Embryonic facial prominence (tissue), 1 donor: ENCODE results near the gene AQP12B.

ENCODE experiments used
- DNase-seq: peaks from one replicate; pipeline ENCODE4 v3.0.0-alpha.2; 2016; ENCODE audit errors: extremely low spot score

AQP12B gene

DNA sequence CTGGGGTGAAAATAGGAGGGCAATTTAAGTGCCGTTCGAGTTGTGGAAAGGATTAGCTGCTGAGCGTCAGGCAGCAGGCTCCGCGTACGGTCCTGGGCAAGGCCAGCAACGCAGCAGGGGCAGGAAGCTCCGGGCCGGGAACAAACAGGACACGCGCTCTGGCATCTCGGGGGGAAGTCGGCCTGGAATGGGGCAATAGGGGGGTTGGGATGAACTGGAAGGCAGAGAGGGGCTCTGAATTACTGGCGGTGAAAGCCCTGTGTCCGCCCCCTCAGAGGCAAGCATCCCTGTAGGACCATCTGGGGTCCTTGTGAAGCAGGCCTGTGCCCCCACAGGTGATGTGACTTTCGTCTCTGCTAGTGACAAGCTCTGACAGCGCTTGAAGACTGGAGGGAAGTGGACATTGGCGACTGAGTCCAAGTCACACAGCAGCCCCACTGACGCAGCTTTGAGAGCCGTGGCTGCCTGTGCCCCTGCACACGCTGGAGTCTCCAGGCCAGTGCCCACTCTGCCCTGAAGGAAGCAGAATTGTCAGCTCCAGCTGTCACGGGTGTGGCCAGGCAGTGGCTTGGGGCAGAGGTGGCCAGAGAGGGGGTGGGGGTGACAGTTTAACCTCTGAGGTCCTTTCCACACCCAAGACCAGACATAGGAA is 35.1 kb downstream of the AQP12B start:
- no peak for DNase-seq

DNA sequence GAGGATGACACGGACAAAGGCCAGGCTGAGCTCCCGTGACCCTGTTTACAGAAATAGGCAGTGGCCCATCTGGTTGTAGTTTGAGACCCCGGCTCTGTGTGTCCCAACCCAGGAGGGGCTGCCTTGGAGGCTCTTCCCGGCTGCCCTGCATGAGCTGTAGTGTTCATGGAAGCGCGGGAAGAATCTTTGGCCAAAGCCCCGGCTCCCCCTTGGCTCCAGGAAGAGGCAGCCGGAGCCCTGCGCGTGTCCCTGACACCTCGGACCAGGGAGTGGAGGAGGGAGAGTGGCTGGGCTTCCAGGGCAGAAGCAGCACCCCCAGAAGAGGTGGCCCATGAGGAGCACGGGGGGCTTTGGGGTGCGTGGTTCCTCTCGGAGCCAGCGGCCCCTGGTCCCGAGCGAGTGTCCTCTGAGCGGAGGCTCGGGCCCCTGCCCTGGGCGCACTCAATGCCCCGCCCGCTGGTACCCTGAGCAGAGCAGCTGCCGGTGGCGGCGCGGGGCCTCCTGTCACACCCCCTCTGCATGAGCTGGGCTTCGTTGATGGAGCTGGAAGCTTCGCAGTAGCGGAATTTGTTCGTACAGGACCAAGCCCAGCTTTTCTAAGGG is 35.7 kb downstream of the AQP12B start:
- no peak for DNase-seq

DNA sequence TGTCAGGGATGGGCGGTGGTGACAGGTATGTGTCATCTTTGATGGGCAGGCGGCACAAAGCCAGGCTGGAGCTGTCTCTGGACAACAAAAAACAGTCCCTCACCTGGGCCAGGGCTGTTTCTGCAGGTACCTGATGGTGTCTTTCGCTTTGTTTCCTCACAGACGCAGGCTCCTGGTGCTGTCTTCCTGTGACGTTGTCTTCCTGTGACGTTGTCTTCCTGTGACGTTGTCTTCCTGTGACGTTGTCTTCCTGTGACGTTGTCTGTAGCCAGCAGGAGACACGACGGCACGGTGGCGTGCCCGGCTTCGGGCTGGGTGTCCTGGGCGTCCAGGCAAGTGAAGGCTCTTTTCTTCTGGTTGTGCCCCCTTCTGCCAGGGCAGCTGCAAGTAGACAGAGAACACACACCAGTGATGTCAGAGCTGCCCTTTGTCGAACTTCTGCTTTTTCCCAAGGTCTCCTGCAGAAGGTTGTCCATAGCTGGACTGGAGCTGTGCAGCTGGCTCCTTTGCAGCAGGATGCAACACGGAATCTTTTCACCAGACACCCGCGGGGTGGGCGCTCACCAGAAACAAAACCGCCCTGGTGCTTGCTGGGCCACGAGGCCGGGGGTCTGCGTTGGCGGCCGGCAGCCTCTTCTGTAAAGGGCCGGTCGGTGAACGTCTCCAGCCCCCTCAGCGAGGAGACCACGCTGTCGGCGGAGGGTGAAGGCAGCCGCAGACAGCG is 36.3 kb downstream of the AQP12B start:
- DNase-seq, result no peak

DNA sequence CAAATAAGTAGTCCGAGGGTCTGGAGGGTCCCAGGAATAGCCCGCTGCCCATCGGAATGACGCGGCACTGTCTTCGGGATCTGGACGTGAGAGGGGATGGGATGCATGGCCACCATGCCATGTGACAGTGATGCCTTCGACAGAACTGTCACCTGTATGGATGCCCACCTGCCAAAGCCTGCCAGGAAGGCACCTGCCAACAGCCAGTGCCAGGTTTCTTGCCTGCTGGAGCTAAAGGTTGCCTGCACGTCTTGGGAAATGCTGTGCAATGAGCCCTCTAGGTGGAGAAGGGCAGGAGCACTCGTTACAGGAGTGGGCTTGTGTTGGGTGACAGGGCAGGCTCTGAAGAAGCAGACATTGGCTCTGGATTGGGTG is 36.9 kb downstream of the AQP12B start:
- no peak for DNase-seq

GRCh38 chr2:240645346-240645745 is 37.3 kb downstream of the AQP12B start:
- no peak for DNase-seq

DNA sequence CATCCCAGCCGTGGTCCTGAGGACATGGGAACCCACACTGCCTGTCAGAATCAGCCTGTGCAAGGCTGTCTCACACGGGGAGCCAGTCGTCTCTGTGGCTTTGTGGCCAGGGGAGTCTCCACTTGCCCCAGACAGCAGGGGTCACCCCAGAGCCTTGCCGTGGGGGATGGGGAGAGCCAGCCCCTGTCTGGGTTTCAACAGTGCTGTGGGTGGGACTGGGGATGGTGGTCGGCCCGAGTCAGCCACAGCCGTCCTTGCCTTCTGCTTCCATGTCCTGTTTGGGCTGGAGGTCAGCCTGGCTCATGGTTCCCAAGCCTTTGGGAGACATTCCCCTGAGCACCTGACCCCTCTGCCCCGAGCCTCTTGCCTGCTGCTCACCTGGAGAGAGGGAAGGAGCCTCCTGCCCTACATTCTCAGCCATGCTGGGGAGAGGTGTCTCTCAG is 37.8 kb downstream of the AQP12B start:
- no peak for DNase-seq

DNA sequence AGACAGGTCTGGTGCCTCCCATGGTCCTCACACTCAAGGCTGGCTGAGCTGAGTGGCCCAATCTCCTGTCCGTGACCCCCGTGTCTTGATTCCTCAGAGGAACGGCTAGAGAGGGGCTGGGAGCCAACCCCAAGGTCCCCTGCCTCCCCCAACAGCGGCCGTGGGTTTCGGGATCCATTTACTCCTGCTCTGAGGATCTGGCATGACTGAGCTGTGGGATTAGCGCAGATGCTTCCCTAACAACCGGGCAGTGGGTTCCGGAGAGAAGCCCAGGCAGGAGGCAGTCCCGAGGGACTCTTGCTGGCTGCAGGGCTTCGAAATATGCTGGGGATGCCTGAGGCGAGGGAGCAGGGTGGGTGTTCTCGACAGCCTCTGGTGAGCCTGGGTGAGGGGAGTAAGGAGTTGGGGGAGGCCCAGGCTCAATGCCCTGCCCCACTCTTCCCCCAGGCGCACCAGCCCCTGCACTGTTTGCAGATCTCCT is 38.5 kb downstream of the AQP12B start:
- DNase-seq, result no peak

GRCh38 chr2:240643811-240644150 is 38.9 kb downstream of the AQP12B start:
- no peak for DNase-seq

- no peak for DNase-seq
Measured at GRCh38 chr2:240643093-240643810, 39.4 kb downstream of the AQP12B start.

DNA sequence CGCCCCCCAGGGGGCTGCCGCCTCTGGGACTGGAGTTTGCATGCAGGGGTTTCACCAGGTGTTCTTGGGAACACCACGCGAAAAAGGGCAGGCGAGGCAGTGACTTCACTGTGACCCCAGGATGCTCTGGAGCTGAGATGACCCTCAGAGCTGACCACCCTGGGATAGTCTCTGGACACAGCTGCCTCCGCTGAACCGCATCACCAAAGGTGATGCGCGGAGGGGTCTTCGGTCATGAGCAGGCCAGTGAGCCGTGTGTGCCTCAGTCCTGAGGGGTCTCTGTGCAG is 39.9 kb downstream of the AQP12B start:
- DNase-seq, result no peak

DNA sequence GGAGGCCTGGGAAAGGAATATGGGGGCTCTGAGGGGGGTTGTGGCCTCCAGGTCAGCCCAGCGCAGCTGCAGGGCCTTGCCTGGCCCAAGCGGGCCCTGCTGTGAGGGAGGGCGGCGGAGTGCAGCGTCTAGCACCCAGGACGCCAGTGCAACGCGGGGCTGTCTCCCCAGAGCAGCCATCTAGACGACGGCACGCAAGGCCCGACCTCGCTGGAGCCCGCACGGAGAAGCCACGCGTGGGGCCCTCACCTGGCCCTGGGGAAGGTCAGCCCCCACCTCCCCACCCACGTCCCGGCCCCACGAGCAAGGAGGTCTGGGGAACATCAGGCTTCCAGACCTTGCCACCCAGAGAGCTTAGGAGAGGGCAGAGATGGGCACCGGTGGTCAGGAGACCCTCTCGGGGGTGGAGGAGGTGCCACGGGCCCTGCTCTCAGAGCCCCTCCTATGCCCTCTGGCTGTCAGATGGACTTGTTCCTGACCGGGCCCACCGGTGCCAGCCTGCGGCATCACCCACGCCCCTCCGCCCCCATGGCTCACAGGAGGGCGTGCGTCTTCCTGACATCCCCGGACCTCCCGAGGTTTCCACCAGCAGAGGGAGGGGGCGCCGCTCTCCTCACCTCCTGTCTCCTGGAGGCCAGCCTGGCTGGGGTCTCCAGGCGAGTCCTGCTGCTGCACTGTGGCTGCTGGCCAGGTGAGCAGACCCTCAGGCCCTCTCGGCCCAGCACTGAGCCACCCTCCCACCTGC is 40.5 kb downstream of the AQP12B start:
- DNase-seq, result no peak

- DNase-seq, result no peak
Measured at GRCh38 chr2:240640939-240641338, 41.7 kb downstream of the AQP12B start.

DNA sequence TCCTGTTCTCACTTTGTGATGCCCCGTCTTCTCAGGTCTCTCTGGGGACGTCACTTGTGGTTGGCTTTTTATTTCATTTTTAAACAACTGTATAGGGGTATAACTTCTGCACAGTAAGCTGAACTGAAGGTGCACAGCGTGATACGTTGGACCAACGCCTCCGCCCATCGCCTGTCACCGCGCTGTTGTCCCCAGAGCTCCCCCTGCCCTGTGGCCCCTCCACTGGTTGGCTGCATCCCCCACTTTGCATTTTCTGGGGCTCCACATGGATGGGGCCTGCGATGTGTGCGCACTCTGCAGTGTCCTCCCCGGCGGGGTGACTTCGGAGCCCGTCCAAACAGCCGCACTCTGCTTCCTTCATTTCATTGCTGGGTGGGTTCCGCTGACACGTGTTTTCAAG is 43.1 kb downstream of the AQP12B start:
- DNase-seq, result no peak

DNA sequence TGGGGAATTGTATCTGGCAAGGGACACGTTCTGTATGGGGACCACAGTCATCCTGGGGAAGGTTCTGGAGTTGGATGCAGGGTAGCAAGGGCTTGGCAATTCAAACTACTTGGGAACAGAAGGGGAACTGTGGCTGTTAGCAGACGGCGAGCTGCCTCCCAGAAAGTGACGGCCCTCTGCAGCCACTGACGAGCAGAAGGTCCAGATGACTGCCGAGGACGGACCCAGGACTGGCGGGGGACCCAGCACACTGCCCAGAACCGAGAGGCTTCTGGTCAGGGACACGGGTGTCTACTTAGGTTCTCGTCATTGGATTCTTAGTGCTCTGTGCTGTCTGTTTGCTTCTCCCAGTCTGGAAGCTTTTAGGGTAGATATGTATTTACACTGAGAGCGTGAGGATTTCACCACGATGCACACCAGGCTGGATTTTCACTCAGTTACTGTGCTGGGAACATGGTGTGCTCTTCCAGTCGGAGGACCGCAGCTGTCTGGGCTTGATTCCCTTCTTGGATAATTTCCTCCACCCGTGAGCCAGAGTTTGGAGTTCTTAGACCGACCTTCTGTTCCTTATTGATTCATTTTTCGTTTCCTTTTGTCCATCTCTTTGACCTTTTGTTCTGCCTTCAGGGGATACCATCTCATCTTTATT is 44.0 kb downstream of the AQP12B start:
- DNase-seq, result no peak

DNA sequence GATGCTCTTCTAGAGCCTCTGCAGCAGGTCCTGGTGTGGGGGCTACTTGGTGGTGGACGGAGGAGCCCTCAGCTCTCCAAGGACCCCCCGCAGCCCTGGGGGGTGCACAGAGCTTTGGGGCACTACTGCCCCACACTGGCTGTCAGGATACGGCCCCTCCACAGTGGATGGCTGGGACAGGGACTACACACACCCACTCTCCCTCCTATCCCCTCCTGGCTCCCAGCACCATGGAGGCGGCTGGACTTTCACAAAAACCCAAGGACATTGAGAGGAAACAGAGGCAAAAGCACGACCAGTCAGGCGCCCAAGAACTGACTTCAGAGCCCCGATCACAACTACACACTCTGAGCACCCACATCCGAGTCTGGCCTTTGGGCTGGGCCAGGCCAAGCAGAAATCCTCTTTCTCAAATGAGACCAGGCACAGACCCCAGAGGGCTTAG is 44.8 kb downstream of the AQP12B start:
- DNase-seq, result no peak

DNA sequence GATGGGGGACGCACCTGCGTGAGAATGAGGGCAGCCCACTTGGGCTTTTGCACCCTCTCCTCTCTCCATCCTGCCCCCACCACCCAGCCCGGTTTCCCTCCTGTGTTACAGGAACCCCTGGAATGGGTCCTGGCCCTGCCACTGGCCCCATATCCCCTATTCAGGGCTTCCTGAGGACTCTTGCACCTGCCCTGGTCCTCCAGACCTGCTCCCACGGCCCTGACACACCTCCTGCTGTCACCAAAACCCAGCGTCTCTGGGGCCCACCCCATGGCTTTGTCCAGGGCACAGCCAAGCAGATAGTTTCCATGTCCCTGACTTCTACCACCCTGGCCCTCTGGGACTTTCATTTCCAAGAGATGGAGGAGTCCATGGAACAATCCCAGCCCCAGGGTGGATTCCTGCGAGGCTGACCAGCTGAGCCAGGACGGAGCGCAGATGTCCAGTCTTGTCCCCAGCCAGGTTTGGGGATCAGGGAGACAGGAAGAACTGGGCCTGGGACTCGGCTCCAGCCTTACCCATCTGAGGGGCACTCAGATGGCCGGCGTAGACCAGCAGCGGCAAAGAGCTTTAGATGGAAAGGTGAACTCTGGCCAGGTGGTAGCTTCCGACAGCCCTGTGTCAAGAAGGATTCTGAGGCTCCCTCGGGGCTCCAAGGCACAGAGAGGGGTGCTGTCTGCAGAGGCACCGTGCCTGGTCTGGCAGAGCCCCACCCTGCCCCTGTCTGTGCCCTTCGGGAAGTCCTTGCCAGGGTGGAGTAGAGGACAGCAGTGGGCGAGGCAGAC is 45.4 kb downstream of the AQP12B start:
- no peak for DNase-seq

DNA sequence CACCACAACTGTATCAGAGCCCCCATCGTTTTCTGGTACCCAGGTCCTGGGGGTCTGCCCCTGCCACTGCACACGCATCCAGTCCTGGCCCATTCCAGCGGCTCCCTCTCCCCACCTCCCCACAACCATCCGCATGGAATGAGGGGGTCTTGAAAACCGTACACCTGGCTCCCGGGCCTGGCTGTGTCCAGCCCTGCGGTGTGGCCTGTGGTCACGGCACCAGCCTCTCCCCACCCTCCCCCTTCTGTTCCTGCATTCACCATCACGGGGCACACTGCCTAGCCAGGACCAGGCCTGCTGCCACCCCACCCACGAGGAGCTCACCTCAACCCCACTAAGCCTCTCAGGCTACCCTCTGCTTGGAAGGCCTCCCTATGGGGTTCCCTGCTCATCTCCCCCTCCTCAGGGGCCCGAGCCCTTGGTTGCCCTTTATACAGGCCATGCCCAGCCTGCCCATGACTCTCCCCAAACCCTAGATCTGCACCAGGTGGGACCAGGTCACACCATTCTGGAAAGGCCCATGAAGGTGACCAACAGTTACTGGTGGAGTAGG is 46.0 kb downstream of the AQP12B start:
- no peak for DNase-seq

GRCh38 chr2:240635998-240636547 is 46.6 kb downstream of the AQP12B start:
- no peak for DNase-seq

DNA sequence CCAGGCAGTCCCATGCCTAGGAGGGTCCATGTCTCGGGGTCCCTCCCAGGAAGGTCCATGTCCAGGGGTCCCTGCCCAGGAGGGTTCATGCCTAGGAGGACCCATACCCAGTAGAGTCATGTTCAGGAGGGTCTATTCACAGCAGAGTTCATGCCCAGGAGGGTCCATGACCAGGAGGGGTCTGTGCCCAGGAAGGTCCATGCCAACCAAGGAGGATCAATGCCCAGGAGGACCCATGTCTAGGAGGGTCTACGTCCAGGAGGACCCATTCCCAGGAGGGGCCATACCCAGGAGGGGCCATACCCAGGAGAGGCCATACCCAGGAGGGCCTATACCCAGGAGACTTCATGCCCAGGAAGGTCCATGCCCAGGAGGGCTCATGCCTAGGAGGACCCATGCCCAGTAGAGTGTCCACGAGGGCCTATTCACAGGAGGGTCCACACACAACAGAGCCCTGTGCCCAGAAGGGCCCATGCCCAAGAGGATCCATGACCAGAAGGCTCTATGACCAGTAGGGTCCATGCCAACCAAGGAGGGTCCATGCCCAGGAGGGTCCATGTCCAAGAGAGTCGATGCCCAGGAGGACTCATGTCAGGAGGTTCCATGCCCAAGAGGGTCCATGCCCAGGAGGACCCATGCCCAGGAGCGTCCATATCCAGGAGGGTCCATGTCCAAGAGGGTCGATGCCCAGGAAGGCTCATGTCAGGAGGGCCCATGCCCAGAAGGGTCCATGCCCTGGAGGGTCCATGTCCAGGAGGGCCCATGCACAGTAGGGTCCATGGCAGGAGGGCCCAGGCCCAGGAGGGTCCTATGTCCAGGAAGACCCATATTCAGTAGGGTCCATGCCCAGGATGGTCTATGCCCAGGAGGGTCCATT is 47.3 kb downstream of the AQP12B start:
- no peak for DNase-seq
